Activated CD4-positive, alpha-beta T cell treated with anti-CD3 and anti-CD28 coated beads, Interleukin-2, amount 50 U/mL, for 16 hours (primary cell): Measurements from ENCODE around the gene HS3ST5.
"Not testable (repeated sequence)": the region's sequence is repeated elsewhere in the genome, so short reads cannot be mapped to it uniquely, and the experiment has no call there.

Experiments used
- DNase-seq: peaks from one replicate; pipeline ENCODE4 v3.0.0-alpha.2; 2020

Gene HS3ST5

GRCh38 chr6:114327074-114327473 is 15.7 kb downstream of the HS3ST5 start:
- DNase-seq, result no peak

DNA sequence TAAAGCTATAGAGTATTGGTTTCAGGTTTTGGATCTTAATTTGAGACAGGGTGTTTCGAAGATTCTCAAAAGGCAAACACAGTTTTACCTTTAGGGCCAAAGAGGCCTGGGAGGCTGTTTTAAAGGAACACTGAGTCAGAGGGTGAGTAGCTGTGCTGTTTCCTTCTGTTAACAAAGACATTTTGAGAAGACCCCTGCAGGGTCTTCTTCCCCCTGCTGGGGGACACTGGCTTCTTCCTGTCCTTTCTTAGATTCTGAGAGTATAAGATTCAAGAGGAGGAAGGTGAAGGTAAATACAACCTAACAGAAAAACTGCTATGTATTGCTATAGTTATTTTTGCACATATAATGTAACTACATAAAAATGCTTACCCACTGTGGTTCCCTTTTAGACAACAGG is 19.0 kb downstream of the HS3ST5 start:
- DNase-seq, result no peak

GRCh38 chr6:114319749-114320148 is 23.1 kb downstream of the HS3ST5 start:
- no peak for DNase-seq

- DNase-seq, result no peak
Measured at GRCh38 chr6:114315831-114316595, 26.8 kb downstream of the HS3ST5 start.

DNA sequence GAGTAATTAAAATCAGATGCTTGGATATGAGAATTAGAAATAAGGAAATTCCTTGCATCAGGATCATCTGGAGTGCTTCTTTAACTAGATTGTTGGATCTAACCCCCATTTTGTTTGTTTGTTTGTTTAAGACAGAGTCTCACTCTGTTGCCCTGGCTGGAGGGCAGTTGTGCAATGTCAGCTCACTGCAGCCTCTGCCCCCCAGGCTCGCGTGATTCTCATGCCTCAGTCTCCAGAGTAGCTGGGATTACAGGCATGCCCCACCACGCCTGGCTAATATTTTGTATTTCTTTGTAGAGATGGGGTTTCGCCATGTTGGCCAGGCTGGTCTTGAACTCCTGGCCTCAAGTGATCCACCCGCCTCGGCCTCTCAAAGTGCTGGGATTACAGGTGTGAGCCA is 29.0 kb downstream of the HS3ST5 start:
- not testable (repeated sequence) for DNase-seq

- DNase-seq, result no peak
Measured at GRCh38 chr6:114312931-114313330, 29.9 kb downstream of the HS3ST5 start.

DNA sequence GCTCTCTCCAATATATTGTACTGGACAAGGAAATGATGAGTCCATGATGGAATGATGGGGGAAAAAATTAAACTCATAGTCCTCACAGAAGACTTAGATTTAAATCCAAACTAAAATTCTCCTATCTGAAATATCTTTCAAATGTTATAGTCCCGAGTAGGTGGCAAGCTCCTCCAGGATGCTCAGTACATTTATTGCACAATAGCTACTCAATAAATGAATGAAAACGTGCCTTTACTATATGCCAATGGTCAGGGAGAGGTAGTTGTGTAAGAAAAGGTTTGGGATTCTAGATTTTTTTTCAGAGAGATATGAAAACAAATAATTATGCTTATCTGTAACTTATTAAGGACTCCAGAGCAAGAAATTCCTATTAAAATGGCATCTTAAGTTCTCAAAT is 32.8 kb downstream of the HS3ST5 start:
- DNase-seq, result no peak

GRCh38 chr6:114304304-114304887 is 38.4 kb downstream of the HS3ST5 start:
- DNase-seq, result peak; percentile 2

GRCh38 chr6:114301596-114302219 is 41.1 kb downstream of the HS3ST5 start:
- no peak for DNase-seq

- DNase-seq, result no peak
Measured at GRCh38 chr6:114297135-114297534, 45.7 kb downstream of the HS3ST5 start.

GRCh38 chr6:114292431-114292830 is 50.4 kb downstream of the HS3ST5 start:
- DNase-seq, result no peak

DNA sequence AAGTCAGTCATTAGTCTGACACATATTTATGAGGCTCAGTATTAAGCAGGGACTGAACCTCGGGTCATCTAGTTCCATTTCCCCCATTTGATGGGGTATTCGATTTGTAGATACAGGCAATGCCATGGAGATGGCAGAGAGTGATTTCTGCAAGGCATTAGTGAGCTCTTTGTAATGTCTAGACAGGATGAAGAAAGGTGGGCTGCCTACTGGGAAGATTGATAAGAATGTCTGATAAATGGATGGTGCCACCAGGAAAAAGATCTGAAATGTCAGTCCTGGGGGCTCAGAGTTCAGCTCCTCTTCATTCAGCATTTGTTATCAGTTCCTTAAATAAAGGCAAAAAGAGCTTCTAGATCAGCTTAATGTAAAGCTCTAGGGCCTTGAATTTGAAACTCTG is 51.4 kb downstream of the HS3ST5 start:
- DNase-seq, result no peak

GRCh38 chr6:114290864-114291263 is 52.0 kb downstream of the HS3ST5 start:
- DNase-seq, result no peak

DNA sequence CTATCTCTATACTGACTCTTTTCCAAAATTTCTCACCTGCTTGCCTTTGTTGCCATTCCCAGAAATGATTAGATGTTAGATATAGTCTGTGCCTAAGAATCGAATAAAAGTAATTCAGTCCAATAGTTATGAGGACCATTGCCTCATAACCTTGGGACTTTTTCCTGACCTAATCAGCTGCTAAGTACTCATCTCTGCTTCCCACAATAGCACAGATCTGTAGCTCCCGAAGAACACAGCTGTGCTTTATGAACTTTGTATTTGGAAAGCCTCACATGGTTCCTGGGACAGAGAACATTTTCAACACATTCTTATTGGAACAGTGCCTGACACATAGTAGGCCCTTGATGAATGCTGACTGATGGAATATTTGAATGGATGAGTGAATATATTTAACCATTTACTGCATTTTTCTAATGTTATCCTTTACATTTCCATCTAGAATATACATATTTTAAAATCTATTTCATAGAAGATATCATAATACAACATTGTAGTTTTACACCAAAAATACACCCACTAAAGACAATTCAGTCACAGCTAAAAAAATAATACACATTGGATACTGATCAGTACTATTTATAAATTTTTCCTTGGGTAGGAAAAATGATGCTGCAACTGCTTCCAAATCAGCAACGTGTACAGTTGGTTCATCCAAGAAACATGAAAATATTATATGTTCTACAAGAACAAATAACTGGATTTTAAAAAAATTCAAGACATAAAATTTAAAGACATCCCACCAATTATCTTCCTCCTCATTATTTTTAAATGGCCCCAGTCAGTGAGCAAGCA is 53.9 kb downstream of the HS3ST5 start:
- DNase-seq, result no peak

GRCh38 chr6:114287461-114287860 is 55.4 kb downstream of the HS3ST5 start:
- DNase-seq, result no peak

- no peak for DNase-seq
Measured at GRCh38 chr6:114286211-114286610, 56.6 kb downstream of the HS3ST5 start.

GRCh38 chr6:114284281-114284680 is 58.5 kb downstream of the HS3ST5 start:
- DNase-seq, result no peak

DNA sequence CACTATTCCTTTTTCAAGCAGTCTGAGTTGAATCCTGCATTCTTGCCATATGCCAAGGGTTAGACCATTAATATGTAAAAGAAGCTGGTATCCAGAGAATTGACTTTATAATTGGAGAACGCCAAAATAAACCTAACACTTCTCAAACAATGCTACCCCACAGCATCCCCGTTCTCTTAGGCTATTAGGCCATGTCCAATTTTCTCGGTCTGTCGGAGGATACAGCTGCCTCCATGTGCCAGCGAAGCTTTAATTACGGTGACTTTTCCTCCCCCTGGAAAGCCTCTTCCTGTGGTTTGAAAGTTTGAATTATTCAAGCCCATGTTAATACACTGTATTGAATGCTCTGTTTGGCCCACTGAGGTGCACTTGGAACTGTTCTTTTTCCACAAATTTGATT is 60.5 kb downstream of the HS3ST5 start:
- DNase-seq, result no peak

- no peak for DNase-seq
Measured at GRCh38 chr6:114281496-114281895, 61.3 kb downstream of the HS3ST5 start.

GRCh38 chr6:114280239-114280982 is 62.4 kb downstream of the HS3ST5 start:
- DNase-seq, result no peak

DNA sequence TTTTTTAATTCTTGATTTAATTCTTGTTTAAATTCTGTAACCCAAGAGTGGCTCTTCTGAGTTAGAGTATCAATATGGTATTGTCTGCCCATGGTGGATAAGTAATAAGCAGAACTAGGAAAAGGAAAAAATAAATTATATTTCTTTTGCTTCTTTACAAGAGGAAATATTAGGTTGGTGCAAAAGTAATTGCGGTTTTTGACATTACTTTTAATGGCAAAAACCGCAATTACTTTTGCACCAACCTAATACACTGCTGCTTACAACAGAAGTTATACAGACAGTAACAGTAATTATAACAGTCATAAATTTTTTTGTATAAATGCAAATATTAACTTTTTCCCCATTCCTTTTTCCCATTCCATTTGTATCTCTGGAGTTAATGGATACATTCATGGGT is 65.6 kb downstream of the HS3ST5 start:
- DNase-seq, result no peak

DNA sequence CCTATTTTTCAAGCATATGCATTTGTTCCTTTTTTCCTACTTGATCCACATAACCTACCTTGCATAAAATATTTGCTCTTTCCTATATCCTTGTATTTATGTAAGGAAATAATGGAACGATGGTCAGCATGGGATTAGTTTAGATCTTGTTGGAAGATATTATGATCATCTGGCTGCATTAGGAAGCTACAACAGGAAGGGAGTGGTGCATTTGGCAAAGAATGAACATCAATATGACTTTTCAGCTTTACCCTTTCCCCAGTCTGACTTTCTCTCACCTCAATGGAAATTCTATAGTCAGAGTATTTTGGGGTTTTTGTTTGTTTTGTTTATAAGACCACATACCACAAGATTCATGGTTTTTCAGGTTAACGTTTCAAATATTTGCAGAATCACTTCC is 66.0 kb downstream of the HS3ST5 start:
- DNase-seq, result no peak

DNA sequence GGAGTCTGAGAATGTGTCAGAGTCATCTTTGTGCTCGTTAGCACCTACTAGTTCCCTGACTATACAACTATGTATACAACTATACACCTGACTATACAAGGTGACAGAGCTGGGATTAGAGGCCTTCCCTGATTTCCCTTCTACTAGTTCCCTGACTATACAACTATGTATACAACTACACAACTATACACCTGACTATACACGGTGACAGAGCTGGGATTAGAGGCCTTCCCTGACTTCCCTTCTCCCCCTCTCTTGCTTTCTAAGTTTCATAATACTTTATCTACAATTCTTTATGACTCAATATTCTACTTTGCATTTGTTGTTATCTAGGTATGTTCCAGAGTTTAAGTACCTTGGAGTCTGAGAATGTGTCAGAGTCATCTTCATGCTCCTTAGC is 68.0 kb downstream of the HS3ST5 start:
- no peak for DNase-seq
